Hematopoietic multipotent progenitor cell treated with erythropoietin and hydrocortisone succinate and interleukin-3 and kit ligand, for 4 days (in vitro differentiated cells): Measurements from ENCODE around the gene ELP1.
"Not testable (repeated sequence)": the region's sequence is repeated elsewhere in the genome, so short reads cannot be mapped to it uniquely, and the experiment has no call there.

Experiments
- DNase-seq: peaks from one replicate; pipeline ENCODE4 v3.0.0-alpha.2; 2015

The ELP1 gene

GRCh38 chr9:108921200-108921599 lies 12.7 kb downstream of the ELP1 start:
- no peak for DNase-seq

- not testable (repeated sequence) for DNase-seq
Observed at GRCh38 chr9:108920401-108920800, 13.5 kb downstream of the ELP1 start.

- no peak for DNase-seq
Observed at GRCh38 chr9:108919517-108919916, 14.4 kb downstream of the ELP1 start.

- DNase-seq: peak; percentile 79
Observed at GRCh38 chr9:108913391-108913790, 20.5 kb downstream of the ELP1 start.

- DNase-seq: no peak
Observed at GRCh38 chr9:108911820-108912219, 22.1 kb downstream of the ELP1 start.

GRCh38 chr9:108910914-108911313 lies 23.0 kb downstream of the ELP1 start:
- no peak for DNase-seq

GRCh38 chr9:108910402-108910801 lies 23.5 kb downstream of the ELP1 start:
- DNase-seq: no peak

GRCh38 chr9:108905494-108905893 lies 28.4 kb downstream of the ELP1 start:
- DNase-seq: no peak

GRCh38 chr9:108904161-108904560 lies 29.8 kb downstream of the ELP1 start:
- DNase-seq: no peak

GRCh38 chr9:108903420-108904103 lies 30.4 kb downstream of the ELP1 start:
- peak; percentile 56 for DNase-seq

GRCh38 chr9:108900176-108900575 lies 33.7 kb downstream of the ELP1 start:
- DNase-seq: no peak

- DNase-seq: not testable (repeated sequence)
Observed at GRCh38 chr9:108899023-108899695, 34.8 kb downstream of the ELP1 start.

- DNase-seq: no peak
Observed at GRCh38 chr9:108897324-108898096, 36.4 kb downstream of the ELP1 start.

- no peak for DNase-seq
Observed at GRCh38 chr9:108894225-108894997, 39.5 kb downstream of the ELP1 start.

GRCh38 chr9:108889649-108890067 lies 44.3 kb downstream of the ELP1 start:
- DNase-seq: peak; percentile 41

- not testable (repeated sequence) for DNase-seq
Observed at GRCh38 chr9:108886594-108887271, 47.2 kb downstream of the ELP1 start.

GRCh38 chr9:108885643-108886348 lies 48.1 kb downstream of the ELP1 start:
- peak; percentile 72 for DNase-seq

- no peak for DNase-seq
Observed at GRCh38 chr9:108884701-108885100, 49.2 kb downstream of the ELP1 start.

- DNase-seq: no peak
Observed at GRCh38 chr9:108883085-108883484, 50.8 kb downstream of the ELP1 start.

- DNase-seq: no peak
Observed at GRCh38 chr9:108882052-108882888, 51.7 kb downstream of the ELP1 start.
